HG02588 (cell line): Measurements from ENCODE around the gene NT5DC3.

Experiments used
- ATAC-seq: cut with Tn5 transposase; IDR thresholded peaks from one replicate; pipeline ENCODE4 v1.9.1; 2021; ENCODE audit warnings: mild to moderate bottlenecking, moderate library complexity; ENCODE audit not compliant: unreplicated experiment

Gene NT5DC3

GRCh38 chr12:103756443-103756842 lies 84.6 kb downstream of the NT5DC3 start:
- no peak for ATAC-seq

GRCh38 chr12:103755425-103755824 lies 85.6 kb downstream of the NT5DC3 start:
- no peak for ATAC-seq

DNA sequence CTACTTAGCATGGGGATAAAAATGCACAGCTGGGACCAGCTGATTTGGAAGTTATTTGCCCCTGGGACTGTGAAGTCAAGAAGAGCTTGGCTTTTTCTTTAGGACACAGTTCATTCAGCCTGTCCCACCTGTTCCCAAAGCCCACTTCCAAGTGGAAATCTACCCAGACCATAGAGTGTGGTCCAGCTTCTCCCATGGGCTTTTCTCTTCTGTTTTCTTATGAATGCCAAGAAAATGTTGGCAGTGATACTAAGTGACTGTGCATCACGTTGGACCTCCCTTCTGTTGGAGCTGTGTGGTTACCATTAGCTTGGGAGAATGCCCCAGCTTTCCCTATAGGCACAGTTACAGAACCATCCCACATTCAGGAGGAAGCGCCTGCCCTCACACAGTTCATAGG lies 89.4 kb downstream of the NT5DC3 start:
- no peak for ATAC-seq

- no peak for ATAC-seq
These were observed 89.9 kb downstream of the NT5DC3 start for GRCh38 chr12:103751171-103751570.

DNA sequence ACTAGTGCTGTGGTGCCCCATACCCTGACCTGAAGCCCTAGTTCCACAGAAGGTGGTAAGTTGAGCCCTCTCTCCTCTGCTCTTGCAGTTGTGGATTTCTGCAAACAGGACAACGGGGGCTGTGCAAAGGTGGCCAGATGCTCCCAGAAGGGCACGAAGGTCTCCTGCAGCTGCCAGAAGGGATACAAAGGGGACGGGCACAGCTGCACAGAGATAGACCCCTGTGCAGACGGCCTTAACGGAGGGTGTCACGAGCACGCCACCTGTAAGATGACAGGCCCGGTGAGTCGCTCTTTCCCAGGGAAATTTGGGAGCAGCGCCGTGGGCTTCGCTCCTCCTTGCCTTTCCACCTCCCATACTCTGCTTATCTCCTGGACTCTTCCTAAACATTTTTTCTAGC lies 92.2 kb downstream of the NT5DC3 start:
- no peak for ATAC-seq

- ATAC-seq, result no peak
These were observed 93.0 kb downstream of the NT5DC3 start for GRCh38 chr12:103748002-103748401.

DNA sequence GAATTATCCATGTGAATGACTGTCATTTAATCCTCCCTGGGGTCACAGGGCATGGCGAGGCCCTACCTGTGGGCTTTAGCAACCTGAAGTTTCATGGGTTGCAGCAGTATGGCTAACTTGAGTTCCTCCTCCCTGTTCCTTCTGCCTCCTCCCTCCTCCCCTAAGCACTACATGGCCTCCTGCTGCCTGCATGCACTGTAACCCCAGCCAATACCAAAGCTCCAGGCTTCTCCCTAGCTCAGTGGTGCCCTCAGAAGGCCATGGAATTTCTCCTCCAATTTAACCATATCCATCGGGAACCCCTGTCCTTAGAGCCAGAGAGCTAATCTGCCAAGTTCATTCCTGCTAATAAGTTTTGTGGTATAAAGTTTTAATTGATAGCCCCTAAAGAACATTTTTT lies 95.1 kb downstream of the NT5DC3 start:
- ATAC-seq, result no peak

GRCh38 chr12:103743788-103744187 lies 97.2 kb downstream of the NT5DC3 start:
- no peak for ATAC-seq

DNA sequence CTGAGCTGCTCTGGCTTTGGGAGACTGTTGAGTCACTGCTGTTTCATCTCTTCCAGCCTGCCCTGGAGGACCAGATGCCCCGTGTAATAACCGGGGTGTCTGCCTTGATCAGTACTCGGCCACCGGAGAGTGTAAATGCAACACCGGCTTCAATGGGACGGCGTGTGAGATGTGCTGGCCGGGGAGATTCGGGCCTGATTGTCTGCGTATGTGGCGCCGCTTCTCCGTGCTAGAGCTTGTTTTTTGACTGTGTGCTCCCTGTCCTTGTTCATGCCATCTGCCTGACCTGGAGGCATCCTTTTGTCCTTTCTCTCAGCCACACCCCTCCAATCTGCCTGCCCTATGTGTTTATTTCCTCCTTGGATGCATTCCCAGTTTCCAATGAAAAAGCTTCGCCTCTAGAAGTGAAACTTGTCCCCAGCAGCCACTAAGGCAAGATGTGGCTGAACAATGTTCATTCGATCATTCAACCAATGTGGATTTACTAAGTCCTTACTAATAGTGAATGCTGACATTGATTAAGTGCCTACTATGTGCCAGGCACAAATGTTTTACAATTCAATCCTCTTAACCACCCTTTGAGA lies 98.6 kb downstream of the NT5DC3 start:
- no peak for ATAC-seq

- ATAC-seq, result no peak
These were observed 103.2 kb downstream of the NT5DC3 start for GRCh38 chr12:103737881-103738280.

GRCh38 chr12:103736572-103736971 lies 104.5 kb downstream of the NT5DC3 start:
- no peak for ATAC-seq

DNA sequence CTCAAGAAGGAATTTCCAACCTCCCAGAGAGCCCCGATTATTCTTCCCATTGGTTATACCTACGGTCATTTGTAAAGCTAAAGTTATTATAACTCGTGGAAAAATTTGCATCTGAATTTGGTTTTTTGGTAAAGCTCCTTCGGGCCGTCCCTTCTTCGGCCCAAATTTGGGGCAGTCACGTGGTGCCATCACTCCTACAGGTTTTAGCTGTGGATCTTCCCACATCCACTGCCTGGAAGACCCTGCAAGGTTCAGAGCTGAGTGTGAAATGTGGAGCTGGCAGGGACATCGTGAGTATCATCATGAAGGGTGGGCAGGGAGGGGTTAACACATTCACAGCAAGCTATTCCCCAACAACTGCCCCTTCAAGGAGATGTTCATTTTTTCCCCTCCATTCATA lies 105.7 kb downstream of the NT5DC3 start:
- ATAC-seq, result no peak

DNA sequence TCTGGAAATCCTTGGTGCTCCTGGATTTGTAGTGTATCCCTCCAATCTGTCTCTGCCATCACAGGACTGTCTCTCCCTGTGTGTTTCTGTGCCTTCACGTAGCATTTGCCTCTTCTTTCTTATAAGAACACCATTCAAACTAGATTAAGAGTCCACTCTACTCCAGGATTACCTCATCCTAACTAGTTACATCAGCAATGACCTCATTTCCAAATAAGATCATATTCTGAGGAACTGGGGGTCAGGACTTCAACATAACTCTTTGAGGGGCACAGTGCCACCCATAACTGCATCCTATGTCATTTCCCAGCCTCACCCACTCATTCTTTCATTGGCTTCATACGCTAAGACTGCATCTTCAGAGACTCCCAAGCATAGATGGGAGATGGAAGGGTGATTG lies 106.2 kb downstream of the NT5DC3 start:
- no peak for ATAC-seq

- no peak for ATAC-seq
These were observed 109.5 kb downstream of the NT5DC3 start for GRCh38 chr12:103731539-103731938.

- ATAC-seq, result no peak
These were observed 111.5 kb downstream of the NT5DC3 start for GRCh38 chr12:103729499-103729898.

DNA sequence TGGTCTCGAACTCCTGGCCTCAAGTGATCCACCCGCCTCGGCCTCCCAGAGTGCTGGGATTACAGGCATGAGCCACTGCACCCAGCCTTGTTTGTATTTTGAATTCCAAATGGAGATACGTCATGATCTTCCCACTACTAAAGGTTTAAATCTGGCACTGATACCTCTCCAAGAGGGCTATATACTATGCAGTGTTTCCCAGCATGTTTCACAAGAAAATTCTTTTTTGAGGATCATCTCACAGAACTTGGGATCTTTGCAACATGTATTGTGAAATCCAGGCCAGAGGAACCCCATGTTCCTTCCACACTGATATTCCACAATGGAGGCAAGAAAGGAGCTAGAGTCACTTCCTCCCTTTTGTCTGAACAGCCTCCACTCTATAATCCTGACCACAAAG lies 112.7 kb downstream of the NT5DC3 start:
- ATAC-seq, result no peak

DNA sequence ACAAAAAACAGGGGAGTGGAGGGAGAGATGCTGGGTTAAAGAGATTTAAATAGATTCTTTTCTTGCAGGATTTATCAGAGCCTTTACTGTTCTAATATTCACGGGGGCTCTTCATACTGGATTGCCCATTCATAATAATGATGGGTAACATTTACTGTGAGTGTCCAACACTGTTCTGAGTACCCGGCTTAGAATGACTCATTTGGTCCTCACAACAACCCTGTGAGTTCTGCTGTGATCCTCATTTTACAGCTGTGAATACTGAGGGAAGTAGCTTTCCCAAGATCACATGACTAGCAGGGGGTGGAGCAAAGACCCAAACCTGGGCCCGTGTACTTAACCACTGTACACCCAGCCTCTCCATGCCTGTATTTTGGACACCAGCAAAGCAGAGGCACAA lies 113.4 kb downstream of the NT5DC3 start:
- ATAC-seq, result no peak

GRCh38 chr12:103725398-103725797 lies 115.6 kb downstream of the NT5DC3 start:
- no peak for ATAC-seq
